ES-I3 (cell line): Measurements from ENCODE around the gene NELFCD.
"Not testable (repeated sequence)": the region's sequence is repeated elsewhere in the genome, so short reads cannot be mapped to it uniquely, and the experiment has no call there.

Experiments used
- H3K36me3 ChIP-seq: 2 replicates; pipeline ENCODE4 v1.6.1; 2013; ENCODE audit warnings: mild to moderate bottlenecking, low read length, control low read depth, moderate library complexity; ENCODE audit not compliant: insufficient read depth
- H3K4me1 ChIP-seq: 2 replicates; pipeline ENCODE4 v1.6.1; 2013; ENCODE audit warnings: mild to moderate bottlenecking, control low read depth, low read length; ENCODE audit not compliant: insufficient read depth
- H3K9ac ChIP-seq: 2 replicates; pipeline ENCODE4 v1.6.1; 2013; ENCODE audit warnings: low read depth, mild to moderate bottlenecking, low read length, moderate library complexity
- H3K9me3 ChIP-seq: 2 replicates; pipeline ENCODE4 v1.6.1; 2013; ENCODE audit warnings: mild to moderate bottlenecking, low read length, moderate library complexity; ENCODE audit not compliant: control insufficient read depth, insufficient read depth

Gene NELFCD

DNA sequence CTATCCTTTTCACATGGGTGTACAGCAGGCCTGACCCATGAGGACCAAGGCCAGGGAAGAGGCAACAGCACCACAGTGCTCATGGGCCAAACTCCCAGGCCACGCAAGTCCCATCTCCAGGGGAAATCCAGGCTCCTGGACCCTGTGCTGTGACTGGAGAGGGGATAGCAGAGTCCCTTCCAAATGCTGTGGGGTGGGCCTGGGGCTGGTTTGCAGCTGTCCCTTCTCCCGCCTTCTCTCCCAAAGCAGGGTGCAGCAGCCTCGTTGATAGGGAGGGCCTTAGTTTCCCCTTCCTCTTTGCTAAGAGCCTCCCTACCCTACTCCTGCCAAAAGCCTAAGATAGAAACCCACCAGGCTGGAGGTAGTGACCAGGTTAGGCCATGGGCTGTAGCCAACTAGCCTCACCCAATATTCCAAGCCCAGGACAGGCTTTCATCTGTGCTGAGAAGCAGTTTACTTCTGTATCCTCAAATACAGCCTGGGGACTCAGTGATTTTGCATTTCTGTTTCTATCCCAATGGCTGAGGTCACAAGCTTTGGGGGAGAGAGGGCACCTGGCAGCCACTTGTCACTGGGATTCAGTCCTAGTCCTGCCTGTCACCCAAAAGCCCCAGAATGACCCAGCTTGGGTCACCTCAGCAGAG lies 24.6 kb downstream of the NELFCD start:
- no peak overlapping the region for H3K9ac ChIP-seq
- no peaks in the 10 kb centered on the region for H3K9me3 ChIP-seq
- H3K4me1 ChIP-seq = no peaks in the 10 kb centered on the region; the same call in 1 of the 2 replicates

DNA sequence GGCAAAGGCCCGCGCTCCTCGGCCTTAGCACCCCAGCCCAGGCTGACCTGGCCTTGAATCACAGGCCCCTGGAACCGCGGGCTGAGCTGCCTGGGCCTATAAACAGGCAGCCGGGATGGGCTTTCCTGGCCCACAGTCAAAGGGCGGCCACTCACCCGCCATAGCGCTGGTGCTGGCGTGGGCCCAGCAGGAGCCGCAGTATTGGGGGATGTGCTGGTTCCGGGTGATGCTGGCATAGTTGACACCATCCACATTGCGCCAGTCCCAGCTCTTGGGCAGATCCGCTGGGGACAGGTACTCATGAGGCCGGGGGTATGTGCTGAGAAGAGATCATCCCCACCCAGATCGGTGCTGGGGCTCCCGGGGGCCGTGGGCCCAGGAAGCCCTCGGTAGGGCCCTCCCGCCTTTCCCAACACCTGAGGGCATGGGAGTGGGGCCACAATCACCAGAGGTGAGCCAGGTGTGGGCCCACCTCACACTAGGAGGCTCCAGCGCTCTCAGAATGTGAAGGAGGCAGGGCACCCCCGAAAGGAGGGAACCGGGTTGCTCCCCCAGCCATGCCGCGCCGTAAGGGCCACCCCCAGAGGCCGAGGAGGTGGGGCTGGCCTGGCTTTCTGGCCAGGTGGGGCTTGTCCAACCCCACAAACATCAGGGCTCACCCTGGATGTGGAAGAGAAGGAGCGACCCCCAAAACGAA lies 25.3 kb downstream of the NELFCD start:
- H3K9me3 ChIP-seq = no peaks in the 10 kb centered on the region
- peak overlapping the region; percentile 80 for H3K9ac ChIP-seq
- H3K36me3 ChIP-seq = no peaks in the 10 kb centered on the region
- peaks cover 5% of the 10 kb centered on the region; the same call in 1 of the 2 replicates for H3K4me1 ChIP-seq

More for the DNA sequence above, 24.6 kb downstream of the NELFCD start:
- no peaks in the 10 kb centered on the region for H3K36me3 ChIP-seq

- Histone ChIP-seq H3K36me3 (no peaks in the 10 kb centered on the region), H3K9ac (peak within 1 kb of the TSS; percentile 80), H3K9me3 (no peaks in the 10 kb centered on the region), H3K4me1 (peaks cover 8% of the 10 kb centered on the region; the same call in 1 of the 2 replicates)
Observed at GRCh38 chr20:59006864-59007664, 26.0 kb downstream of the NELFCD start, which contains the start of gene CTSZ. Gene CTSZ, minus strand, starts transcription at chr20:59007254. Its CDS starts 126 bp downstream, at chr20:59007128.

- Histone ChIP-seq H3K4me1 (peaks cover 8% of the 10 kb centered on the region; the same call in 1 of the 2 replicates), H3K36me3 (no peaks in the 10 kb centered on the region), H3K9me3 (no peaks in the 10 kb centered on the region), H3K9ac (peak overlapping the region; percentile 80; the same call in 1 of the 2 replicates)
Observed at GRCh38 chr20:59007665-59008511, 26.8 kb downstream of the NELFCD start.

DNA sequence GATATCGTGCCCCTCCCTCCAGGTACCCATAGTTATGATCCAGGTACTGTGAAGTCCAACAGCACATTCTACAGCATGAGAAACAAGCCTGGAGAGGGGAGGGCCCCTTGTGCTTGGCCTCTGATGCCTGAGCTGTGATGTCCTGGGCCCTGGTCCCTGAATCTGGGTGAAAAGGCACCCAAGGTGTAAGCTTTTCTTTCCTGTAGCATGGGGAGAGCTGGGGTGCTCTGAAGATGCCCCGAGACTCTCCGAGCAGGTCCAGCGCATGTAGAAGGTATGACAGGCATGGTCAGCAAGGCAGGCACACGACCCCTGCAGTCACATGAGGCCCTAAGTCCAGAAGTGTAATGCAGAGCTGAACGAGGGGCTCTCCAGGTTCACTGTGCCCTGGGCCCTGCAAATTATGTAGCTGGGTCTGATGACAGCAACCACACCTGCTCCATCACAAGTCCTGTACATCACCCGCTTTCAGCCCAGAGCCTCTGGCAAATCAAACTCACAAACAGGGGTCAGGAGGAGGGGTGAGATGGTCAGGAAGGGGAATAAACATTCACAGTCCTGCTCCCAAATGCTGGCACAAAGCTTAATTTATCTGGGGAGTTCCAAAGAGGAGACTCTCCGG lies 27.8 kb downstream of the NELFCD start:
- peaks cover 8% of the 10 kb centered on the region; the same call in 1 of the 2 replicates for H3K4me1 ChIP-seq
- H3K9me3 ChIP-seq = no peaks in the 10 kb centered on the region
- no peaks in the 10 kb centered on the region for H3K36me3 ChIP-seq
- no peak overlapping the region for H3K9ac ChIP-seq

DNA sequence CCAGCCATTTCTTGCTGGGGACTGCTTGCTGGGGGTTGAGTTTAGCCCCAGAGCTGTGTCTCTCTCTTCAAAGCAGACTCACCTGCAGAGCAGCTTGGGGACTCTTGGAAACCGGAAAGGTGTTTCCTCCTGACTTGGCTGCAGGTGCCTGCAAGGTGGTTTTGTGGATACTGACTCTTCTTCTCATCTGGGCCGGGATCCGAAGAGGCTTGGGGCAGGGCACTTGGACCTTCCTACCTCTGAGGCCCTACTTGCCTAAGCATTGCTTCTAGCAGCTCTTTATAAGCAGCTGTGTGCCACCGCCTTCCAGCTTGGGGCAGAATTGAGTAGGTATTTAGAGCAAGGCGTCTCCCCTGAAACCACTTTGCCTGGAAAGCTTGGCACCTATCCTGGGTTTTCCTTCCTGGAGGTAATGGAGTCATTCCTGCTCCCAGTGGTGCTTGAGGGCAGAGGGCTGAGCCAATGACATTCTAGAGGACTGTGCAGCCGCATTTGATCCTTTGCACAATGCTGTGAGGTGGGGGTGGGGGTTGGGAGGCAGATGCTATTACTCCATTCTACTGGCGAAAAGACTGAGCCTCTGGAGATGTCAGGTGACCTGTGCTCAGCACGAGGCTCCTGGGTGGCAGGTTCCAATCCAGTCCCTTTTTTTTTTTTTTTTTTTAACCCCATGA lies 29.4 kb downstream of the NELFCD start:
- Histone ChIP-seq H3K36me3 (no peaks in the 10 kb centered on the region), H3K4me1 (peaks cover 8% of the 10 kb centered on the region; the same call in 1 of the 2 replicates), H3K9me3 (no peaks in the 10 kb centered on the region), H3K9ac (no peak overlapping the region)

DNA sequence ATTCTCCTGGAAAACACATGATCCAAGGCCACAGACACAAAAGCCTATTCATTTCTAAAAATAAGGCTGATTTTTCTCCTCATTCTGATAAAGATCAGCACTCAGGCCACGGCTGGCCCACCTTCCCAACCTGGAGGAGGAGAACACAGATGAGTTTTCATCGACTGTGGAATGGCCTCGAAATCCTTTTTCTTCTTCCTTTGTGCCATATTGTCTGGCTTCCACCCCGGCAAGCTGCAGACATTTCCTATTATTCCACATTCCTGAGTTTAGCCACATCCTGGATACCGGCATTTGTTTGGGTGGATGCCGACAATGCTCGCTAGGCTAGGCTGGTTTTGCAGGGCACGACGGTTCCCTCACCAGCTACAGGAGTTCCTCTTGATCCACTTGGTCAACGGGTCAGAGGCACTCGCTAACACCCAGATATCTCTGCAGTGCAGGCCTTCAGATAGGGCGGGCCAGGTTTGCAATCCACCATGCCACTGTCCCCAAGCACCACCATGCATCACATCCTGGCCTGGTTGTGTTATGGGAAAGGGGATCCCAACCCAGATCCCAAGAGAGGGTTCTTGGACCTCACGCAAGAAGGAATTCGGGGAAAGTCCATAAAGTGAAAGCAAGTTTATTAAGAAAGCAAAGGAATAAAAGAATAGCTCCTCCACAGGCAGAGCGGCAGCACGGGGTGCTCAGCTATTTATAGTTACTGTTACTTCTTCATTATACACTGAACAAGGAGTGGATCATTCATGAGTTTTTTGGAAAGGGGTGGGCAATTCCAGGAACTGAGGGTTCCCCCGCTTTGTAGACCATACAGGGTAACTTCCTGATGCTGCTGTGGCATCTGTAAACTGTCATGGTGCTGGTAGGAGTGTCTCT lies 30.2 kb downstream of the NELFCD start:
- no peaks in the 10 kb centered on the region for H3K36me3 ChIP-seq
- no peaks in the 10 kb centered on the region for H3K9me3 ChIP-seq
- H3K9ac ChIP-seq = no peak overlapping the region
- H3K4me1 ChIP-seq = peaks cover 8% of the 10 kb centered on the region; the same call in 1 of the 2 replicates

- H3K36me3 ChIP-seq, H3K9ac ChIP-seq, H3K4me1 ChIP-seq, H3K9me3 ChIP-seq: not testable (repeated sequence)
Observed at GRCh38 chr20:59011874-59012157, 30.8 kb downstream of the NELFCD start.

- no peak overlapping the region for H3K9ac ChIP-seq
- no peaks in the 10 kb centered on the region for H3K36me3 ChIP-seq
- no peaks in the 10 kb centered on the region for H3K9me3 ChIP-seq
- H3K4me1 ChIP-seq = peaks cover 11% of the 10 kb centered on the region; the same call in 1 of the 2 replicates
Observed at GRCh38 chr20:59013031-59013951, 32.2 kb downstream of the NELFCD start.

DNA sequence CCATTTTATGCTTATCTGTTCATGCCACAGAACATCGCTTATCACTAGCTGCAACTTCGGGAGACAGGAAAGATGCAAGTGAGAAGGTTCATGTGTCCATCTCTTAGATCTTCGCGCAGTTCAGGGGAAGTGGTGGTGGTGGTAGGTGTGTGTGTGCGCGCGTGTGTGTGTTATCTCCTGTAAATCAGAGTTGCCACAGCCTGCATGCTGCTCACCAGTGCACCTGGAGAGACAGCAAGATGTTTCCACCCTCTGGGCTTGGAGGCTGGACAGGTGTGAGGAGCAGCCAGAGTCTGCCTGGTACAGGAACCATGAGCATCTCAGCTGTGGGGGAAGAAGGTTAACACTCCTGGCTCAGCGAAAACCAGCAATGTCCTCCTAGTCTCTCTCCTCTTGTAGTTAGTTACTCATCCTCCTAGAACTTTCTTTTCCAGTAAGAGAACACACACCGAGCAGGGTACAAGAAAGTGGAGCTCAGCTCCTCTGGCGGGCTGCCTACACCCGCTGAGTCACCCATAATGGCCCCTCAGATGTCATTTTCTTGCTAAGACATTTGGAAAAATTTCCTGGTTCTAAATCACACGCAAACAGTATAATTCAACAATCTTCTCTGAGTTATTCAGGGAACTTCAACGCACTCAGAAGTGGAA lies 33.0 kb downstream of the NELFCD start:
- no peaks in the 10 kb centered on the region for H3K36me3 ChIP-seq
- H3K9ac ChIP-seq = no peak overlapping the region
- H3K9me3 ChIP-seq = no peaks in the 10 kb centered on the region
- peaks cover 11% of the 10 kb centered on the region; the same call in 1 of the 2 replicates for H3K4me1 ChIP-seq

DNA sequence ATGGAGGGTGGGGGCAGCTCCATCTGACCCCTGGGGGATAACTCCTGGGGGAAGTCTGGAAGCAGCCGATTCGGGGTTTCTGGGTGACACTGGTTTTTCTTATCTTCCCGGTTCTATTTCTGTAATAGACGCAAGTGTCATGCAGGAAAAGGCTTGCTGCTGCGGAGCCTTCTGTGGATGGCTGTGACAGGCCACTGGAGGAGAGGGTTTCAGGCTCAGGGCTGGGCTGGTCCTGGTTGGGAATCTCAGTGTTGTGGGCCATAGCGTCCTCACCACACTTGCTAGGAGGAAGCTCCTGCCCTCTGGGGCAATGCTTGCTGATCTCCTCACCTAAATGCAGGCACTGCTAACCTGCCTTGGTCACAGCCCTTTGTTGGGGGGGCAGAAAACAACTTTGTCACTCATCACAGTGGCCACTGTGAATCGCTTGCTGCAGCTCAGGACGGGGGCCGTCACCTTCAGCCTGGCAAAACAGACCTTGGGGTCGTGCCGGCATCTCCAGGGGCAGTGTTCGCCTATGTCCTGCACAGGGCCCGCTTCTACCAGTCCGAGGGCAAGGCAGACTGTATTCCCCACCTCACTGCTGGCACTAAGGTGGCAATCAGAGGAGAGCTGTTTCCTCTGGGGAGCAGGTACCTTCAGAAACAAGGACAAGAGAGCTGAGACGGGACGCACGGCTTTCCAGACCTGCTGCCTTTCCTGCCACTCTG lies 33.8 kb downstream of the NELFCD start:
- Histone ChIP-seq H3K36me3 (no peaks in the 10 kb centered on the region), H3K9ac (no peak overlapping the region), H3K4me1 (peaks cover 11% of the 10 kb centered on the region; the same call in 1 of the 2 replicates), H3K9me3 (no peaks in the 10 kb centered on the region)
